Prostate gland (tissue), 2 donors: ENCODE measurements around the gene ZNF12. TPM values are rescaled to one million over a fixed set of nuclear protein-coding genes. Genes with fewer than 3 reads are reported as not detected.

ENCODE experiments used
- DNase-seq: peaks from one replicate; pipeline ENCODE4 v3.0.0-alpha.2; 2019; ENCODE audit warnings: low spot score
- H3K27ac ChIP-seq, 2 donors: fragments of 200-600 bp; sonication (generic); 2 replicates each; pipeline ENCODE4 v1.5.1; 2017 to 2019
- H3K27me3 ChIP-seq: fragments of 200-600 bp; sonication (generic); replicated peaks from 2 replicates; pipeline ENCODE4 v1.5.1; 2019; ENCODE audit not compliant: insufficient read depth
- H3K36me3 ChIP-seq, 2 donors: fragments of 200-600 bp; sonication (generic); 1 replicate in 1 of 2; 2 replicates in 1 of 2; pipeline versions ENCODE4 v1.5.1 to v1.8.1; 2017 to 2019
- H3K4me1 ChIP-seq: fragments of 200-600 bp; sonication (generic); replicated peaks from 2 replicates; pipeline ENCODE4 v1.5.1; 2019
- H3K4me3 ChIP-seq, 2 donors: fragments of 200-600 bp; sonication (generic); 2 replicates each; pipeline ENCODE4 v1.5.1; 2017 to 2019
- H3K9me3 ChIP-seq: fragments of 200-600 bp; sonication (generic); 2 replicates; pipeline ENCODE4 v1.5.1; 2017
- POLR2A ChIP-seq: fragments of 450-650 bp; IDR thresholded peaks from one replicate; pipeline ENCODE4 v1.6.1; 2016; ENCODE audit warnings: antibody characterized with exemption, mild to moderate bottlenecking
- POLR2AphosphoS5 ChIP-seq: sonication (generic); formaldehyde crosslinking; IDR thresholded peaks from one replicate; pipeline ENCODE4 v1.6.1; 2017; ENCODE audit warnings: antibody characterized with exemption
- WGBS: methylation state at CpG from one replicate; pipeline ENCODE4 v1.1.5; 2018; 5-methylcytosine and 5-hydroxymethylcytosine counted together
- intact Hi-C: fragments of 100-400 bp; cut with DNase I; formaldehyde crosslinking; loops from one replicate; pipeline ENCODE4 v1.14.2; 2022
- total RNA-seq, 2 donors: library from RNA; depleted of rRNA; stranded (reverse); fragments of >200 nt; gene quantifications; one replicate each; pipeline ENCODE4 v1.1.0, GENCODE V29; 2016
- TF ChIP-seq, protein P1 (sequence below), 4 experiments: fragments of 200-600 bp in 2 of 4; fragments of 450-650 bp in 2 of 4; sonication (generic) in 2 of 4; IDR thresholded peaks; 1 replicate in 3 of 4; 2 replicates in 1 of 4; pipeline ENCODE4 v1.5.1; 2016 to 2019; ENCODE audit warnings: antibody characterized with exemption in 4 of 4, mild to moderate bottlenecking in 2 of 4, moderate library complexity in 2 of 4

ZNF12 gene
- total RNA-seq, 2 donors from 2014 or later = 22.1 to 24.1 TPM

DNA sequence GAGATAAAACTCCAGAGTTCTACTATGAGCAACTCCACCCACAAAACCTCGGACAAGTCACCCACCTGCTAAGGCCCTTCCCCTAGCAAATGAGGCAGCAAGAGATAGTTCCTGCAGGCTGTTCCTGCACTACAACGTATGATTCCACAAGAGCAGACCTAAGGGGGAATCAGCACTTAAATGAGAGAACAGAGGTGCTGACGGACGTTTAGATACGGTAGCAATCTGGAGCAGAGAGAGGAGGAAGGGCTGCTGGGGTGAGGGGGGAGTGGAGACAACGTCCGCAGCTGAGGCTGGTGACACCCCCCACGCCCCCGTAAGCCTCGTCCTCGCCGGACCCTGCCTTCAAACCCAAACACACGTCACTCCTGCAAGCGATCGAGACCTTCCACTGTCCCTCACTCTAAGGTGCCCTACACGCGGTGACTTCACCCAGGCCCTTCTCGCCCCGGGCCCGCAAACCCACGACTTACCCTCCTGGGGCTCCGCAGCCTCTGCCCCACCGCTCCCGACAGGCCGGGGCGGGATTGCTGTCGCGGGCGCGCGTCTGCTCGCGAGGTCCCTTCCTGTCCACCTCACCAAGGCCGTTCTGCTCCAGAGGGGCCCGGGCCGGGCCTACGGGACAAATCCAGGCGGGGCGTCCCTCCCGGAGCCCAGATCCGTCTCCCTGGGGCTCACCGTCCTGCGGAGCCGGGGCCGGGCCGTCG lies 635 bp downstream of the ZNF12 start:
- no peak for DNase-seq
- peaks cover 3 to 4% of the 10 kb centered on the region in 2 donors for H3K36me3 ChIP-seq
- H3K4me1 ChIP-seq = peaks cover 5% of the 10 kb centered on the region
- H3K27ac ChIP-seq = peak overlapping the region; percentile 69 to 75
- TF ChIP-seq POLR2AphosphoS5 = no peak
- H3K27me3 ChIP-seq = no peaks in the 10 kb centered on the region
- under 1% methylated on average over 40 of the region's 47 CpGs for WGBS
- no peaks in the 10 kb centered on the region for H3K9me3 ChIP-seq
- intact Hi-C loops = loop anchor here (2.0 to 5.0 kb wide), 2 partner anchors 23 to 69 kb away; partner anchors contain the start of gene ZNF316
- H3K4me3 ChIP-seq = peak overlapping the region; percentile 85 to 97

DNA sequence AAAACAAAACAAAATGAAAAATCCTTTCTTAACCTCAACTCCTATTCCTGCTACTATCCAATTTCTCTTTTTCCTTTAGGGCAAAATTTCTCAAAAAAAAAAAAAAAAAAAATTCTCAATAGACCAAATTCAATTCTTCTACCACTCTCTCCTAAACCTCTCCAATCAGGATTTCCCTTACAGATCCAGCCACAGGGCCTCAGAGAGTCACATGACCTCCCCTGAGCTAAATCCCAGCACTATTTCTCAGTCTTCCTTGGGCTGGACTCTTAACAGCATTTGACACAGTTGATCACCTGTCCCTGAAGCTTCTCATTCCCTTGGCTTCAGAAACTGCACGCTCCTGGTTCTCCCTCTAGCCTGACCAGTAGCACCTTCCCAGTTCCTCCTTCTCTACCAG lies 4.9 kb downstream of the ZNF12 start:
- intact Hi-C loops = no loop called here
- no peak overlapping the region for H3K4me3 ChIP-seq
- H3K9me3 ChIP-seq = no peaks in the 10 kb centered on the region
- peaks cover 3 to 32% of the 10 kb centered on the region in 2 donors for H3K36me3 ChIP-seq
- H3K4me1 ChIP-seq = peaks cover 5% of the 10 kb centered on the region
- no peaks in the 10 kb centered on the region for H3K27me3 ChIP-seq
- 100% methylated on average over 1 of the region's 1 CpG for WGBS
- no peak overlapping the region for H3K27ac ChIP-seq
- DNase-seq = no peak
- TF ChIP-seq, protein P1, sequence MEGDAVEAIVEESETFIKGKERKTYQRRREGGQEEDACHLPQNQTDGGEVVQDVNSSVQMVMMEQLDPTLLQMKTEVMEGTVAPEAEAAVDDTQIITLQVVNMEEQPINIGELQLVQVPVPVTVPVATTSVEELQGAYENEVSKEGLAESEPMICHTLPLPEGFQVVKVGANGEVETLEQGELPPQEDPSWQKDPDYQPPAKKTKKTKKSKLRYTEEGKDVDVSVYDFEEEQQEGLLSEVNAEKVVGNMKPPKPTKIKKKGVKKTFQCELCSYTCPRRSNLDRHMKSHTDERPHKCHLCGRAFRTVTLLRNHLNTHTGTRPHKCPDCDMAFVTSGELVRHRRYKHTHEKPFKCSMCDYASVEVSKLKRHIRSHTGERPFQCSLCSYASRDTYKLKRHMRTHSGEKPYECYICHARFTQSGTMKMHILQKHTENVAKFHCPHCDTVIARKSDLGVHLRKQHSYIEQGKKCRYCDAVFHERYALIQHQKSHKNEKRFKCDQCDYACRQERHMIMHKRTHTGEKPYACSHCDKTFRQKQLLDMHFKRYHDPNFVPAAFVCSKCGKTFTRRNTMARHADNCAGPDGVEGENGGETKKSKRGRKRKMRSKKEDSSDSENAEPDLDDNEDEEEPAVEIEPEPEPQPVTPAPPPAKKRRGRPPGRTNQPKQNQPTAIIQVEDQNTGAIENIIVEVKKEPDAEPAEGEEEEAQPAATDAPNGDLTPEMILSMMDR (IDR thresholded peaks at IDR 0.05) = no peak
- TF ChIP-seq POLR2AphosphoS5 (no peak), POLR2A (no peak)

DNA sequence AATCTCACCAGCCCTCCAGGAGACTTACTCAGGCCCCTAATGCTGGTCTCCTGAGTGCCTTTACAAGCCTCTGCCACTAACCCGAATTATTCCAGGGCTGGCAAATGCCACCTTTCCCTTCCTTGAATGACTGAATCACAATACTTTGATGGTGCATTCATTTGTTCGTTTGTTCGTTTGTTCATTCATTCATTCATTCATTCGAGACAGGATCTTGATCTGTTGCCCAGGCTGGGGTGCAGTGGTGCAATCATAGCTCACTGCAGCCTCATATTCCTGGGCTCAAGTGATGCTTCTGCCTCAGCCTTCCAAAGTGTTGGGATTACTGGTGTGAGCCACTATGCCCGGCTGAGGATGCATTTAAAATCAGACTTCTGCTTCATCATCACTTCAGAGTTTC lies 6.0 kb downstream of the ZNF12 start:
- intact Hi-C loops = no loop called here
- WGBS = 96% methylated on average over 5 of the region's 5 CpGs

DNA sequence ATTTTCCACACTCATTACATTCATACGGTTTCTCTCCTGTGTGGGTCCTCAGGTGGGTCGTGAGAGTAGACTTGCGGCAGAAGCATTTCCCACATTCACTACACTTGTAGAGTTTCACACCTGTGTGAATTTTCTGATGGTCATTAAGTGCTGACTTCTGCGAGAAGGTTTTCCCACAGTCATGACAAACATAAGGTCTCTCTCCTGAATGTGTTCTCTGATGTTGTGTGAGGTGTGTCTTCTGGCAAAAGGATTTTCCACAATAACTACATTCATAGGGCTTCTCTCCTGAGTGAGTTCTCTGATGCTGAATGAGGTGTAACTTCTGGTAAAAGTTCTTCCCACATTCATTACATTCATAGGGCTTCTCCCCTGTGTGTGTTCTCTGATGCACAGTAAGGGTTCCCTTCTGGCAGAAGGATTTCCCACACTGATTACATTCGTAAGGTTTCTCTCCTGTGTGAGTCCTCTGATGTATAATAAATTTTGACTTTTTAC lies 15.1 kb downstream of the ZNF12 start:
- no peaks in the 10 kb centered on the region for H3K27me3 ChIP-seq
- TF ChIP-seq, protein P1 (IDR thresholded peaks at IDR 0.05) = no peak
- TF ChIP-seq POLR2AphosphoS5 = no peak
- TF ChIP-seq POLR2A = no peak
- peaks cover 52 to 77% of the 10 kb centered on the region in 2 donors for H3K36me3 ChIP-seq
- H3K27ac ChIP-seq = no peak overlapping the region
- no peaks in the 10 kb centered on the region for H3K4me1 ChIP-seq
- no peaks in the 10 kb centered on the region for H3K9me3 ChIP-seq
- 96% methylated on average over 5 of the region's 5 CpGs for WGBS
- intact Hi-C loops = no loop called here
- DNase-seq = no peak
- no peak overlapping the region for H3K4me3 ChIP-seq

More for the DNA sequence above, 6.0 kb downstream of the ZNF12 start:
- Histone ChIP-seq H3K27ac (no peak overlapping the region), H3K27me3 (no peaks in the 10 kb centered on the region), H3K36me3 (peaks cover 12 to 43% of the 10 kb centered on the region in 2 donors), H3K4me3 (no peak overlapping the region), H3K9me3 (no peaks in the 10 kb centered on the region), H3K4me1 (peaks cover 5% of the 10 kb centered on the region)
- TF ChIP-seq POLR2A = no peak
- no peak for TF ChIP-seq POLR2AphosphoS5
- TF ChIP-seq, protein P1 (IDR thresholded peaks at IDR 0.05) = no peak
- no peak for DNase-seq

DNA sequence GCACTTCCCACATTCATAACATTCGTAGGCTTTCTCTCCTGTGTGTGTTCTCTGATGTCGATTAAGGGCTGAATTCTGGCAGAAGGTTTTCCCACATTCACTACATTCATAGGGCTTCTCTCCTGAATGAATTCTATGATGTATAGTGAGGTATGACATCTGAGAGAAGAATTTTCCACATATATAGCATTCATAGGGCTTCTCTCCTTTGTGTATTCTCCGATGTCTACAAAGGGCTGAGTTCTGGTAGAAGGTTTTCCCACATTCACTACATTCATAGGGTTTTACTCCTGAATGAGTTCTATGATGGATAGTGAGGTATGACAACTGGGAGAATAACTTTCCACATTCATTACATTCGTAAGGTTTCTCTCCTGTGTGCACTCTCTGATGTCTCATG lies 15.6 kb downstream of the ZNF12 start:
- intact Hi-C loops = no loop called here
- H3K36me3 ChIP-seq = peaks cover 47 to 71% of the 10 kb centered on the region in 2 donors
- no peak for DNase-seq
- no peaks in the 10 kb centered on the region for H3K27me3 ChIP-seq
- no peaks in the 10 kb centered on the region for H3K9me3 ChIP-seq
- 96% methylated on average over 4 of the region's 4 CpGs for WGBS
- no peak overlapping the region for H3K27ac ChIP-seq
- H3K4me1 ChIP-seq = no peaks in the 10 kb centered on the region
- no peak overlapping the region for H3K4me3 ChIP-seq
- TF ChIP-seq, protein P1 (IDR thresholded peaks at IDR 0.05) = no peak
- TF ChIP-seq POLR2AphosphoS5 (no peak), POLR2A (no peak)
